DOHH2 (cell line): ENCODE results near the gene DOP1B.
A peak's percentile ranks its signal among the peaks of the same experiment; 100 is the strongest.

ENCODE experiments used
- H3F3A ChIP-seq: fragments of 200-600 bp; sonication (generic), shearing (Covaris generic); 2 replicates; pipeline ENCODE4 v1.6.0; 2016; ENCODE audit warnings: antibody characterized with exemption, mild to moderate bottlenecking; ENCODE audit not compliant: control insufficient read depth, insufficient read depth
- H3K27ac ChIP-seq: fragments of 200-600 bp; sonication (generic); 2 replicates; pipeline ENCODE4 v1.5.1; 2014; ENCODE audit warnings: low read depth, mild to moderate bottlenecking, low read length, moderate library complexity
- H3K27me3 ChIP-seq: fragments of 200-600 bp; sonication (generic); 2 replicates; pipeline ENCODE4 v1.6.1; 2014; ENCODE audit warnings: mild to moderate bottlenecking, low read length, mixed read lengths; ENCODE audit not compliant: control insufficient read depth
- H3K36me3 ChIP-seq: fragments of 200-600 bp; sonication (generic); 2 replicates; pipeline ENCODE4 v1.6.1; 2014; ENCODE audit warnings: mild to moderate bottlenecking, low read length, moderate library complexity, mixed read lengths; ENCODE audit not compliant: control insufficient read depth
- H3K4me1 ChIP-seq: fragments of 200-600 bp; sonication (generic); 2 replicates; pipeline ENCODE4 v1.6.1; 2014; ENCODE audit warnings: mild to moderate bottlenecking, low read length, mixed read lengths; ENCODE audit not compliant: control insufficient read depth
- H3K4me2 ChIP-seq: fragments of 200-600 bp; sonication (generic); 2 replicates; pipeline ENCODE4 v1.6.0; 2014; ENCODE audit warnings: mild to moderate bottlenecking, low read length, moderate library complexity
- H3K4me3 ChIP-seq: fragments of 200-600 bp; sonication (generic); 2 replicates; pipeline ENCODE4 v1.5.1; 2014; ENCODE audit warnings: mild to moderate bottlenecking, low read length, mixed read lengths
- H3K79me2 ChIP-seq: fragments of 200-600 bp; sonication (generic); 2 replicates; pipeline ENCODE4 v1.6.1; 2014; ENCODE audit warnings: mild to moderate bottlenecking, low read length, mixed read lengths; ENCODE audit not compliant: control insufficient read depth
- H3K9me2 ChIP-seq: fragments of 200-600 bp; sonication (generic); replicated peaks from 2 replicates; pipeline ENCODE4 v1.6.1; 2014; ENCODE audit warnings: mild to moderate bottlenecking, low read length, mixed read lengths; ENCODE audit not compliant: control insufficient read depth
- H3K9me3 ChIP-seq: fragments of 200-600 bp; sonication (generic); 2 replicates; pipeline ENCODE4 v1.6.1; 2014; ENCODE audit warnings: antibody characterized with exemption, low read length, mixed read lengths; ENCODE audit not compliant: control insufficient read depth, insufficient read depth
- H4K20me1 ChIP-seq: fragments of 200-600 bp; sonication (generic); 2 replicates; pipeline ENCODE4 v1.6.0; 2014; ENCODE audit warnings: low read depth, mild to moderate bottlenecking, antibody characterized with exemption, low read length, moderate library complexity; ENCODE audit not compliant: control insufficient read depth, insufficient read depth
- CTCF ChIP-seq: fragments of 200-600 bp; sonication (generic); IDR thresholded peaks from one replicate; pipeline ENCODE4 v1.5.1; 2014; ENCODE audit warnings: antibody characterized with exemption, mild to moderate bottlenecking, low read depth, low read length; ENCODE audit not compliant: poor library complexity, severe bottlenecking
- EZH2phosphoT487 ChIP-seq: fragments of 200-600 bp; sonication (generic); IDR thresholded peaks from 2 replicates; pipeline ENCODE4 v1.6.1; 2017; ENCODE audit warnings: borderline replicate concordance, mild to moderate bottlenecking, antibody characterized with exemption, low read length, moderate library complexity, mixed read lengths

Gene DOP1B

GRCh38 chr21:36148886-36149285 is 7.7 kb upstream of the DOP1B start:
- Histone ChIP-seq H3K9me2 (no peaks in the 10 kb centered on the region), H3F3A (no peaks in the 10 kb centered on the region), H3K4me1 (peaks cover 26% of the 10 kb centered on the region), H3K27ac (no peak overlapping the region), H3K36me3 (no peaks in the 10 kb centered on the region), H4K20me1 (no peaks in the 10 kb centered on the region), H3K79me2 (no peaks in the 10 kb centered on the region), H3K27me3 (no peaks in the 10 kb centered on the region), H3K4me3 (no peak overlapping the region), H3K9me3 (no peaks in the 10 kb centered on the region), H3K4me2 (no peak overlapping the region)
- TF ChIP-seq EZH2phosphoT487 (no peak), CTCF (no peak)

GRCh38 chr21:36149788-36150711 is 6.6 kb upstream of the DOP1B start:
- Histone ChIP-seq H3K79me2 (no peaks in the 10 kb centered on the region), H3K9me2 (no peaks in the 10 kb centered on the region), H3K4me2 (peak overlapping the region; percentile 66), H3K27ac (peak overlapping the region; percentile 56), H3K4me3 (peak overlapping the region; percentile 55), H3K9me3 (no peaks in the 10 kb centered on the region), H3K36me3 (no peaks in the 10 kb centered on the region), H3K4me1 (peaks cover 26% of the 10 kb centered on the region), H3K27me3 (no peaks in the 10 kb centered on the region), H4K20me1 (no peaks in the 10 kb centered on the region), H3F3A (no peaks in the 10 kb centered on the region)
- TF ChIP-seq CTCF (no peak), EZH2phosphoT487 (no peak)

GRCh38 chr21:36155603-36156338 is 853 bp upstream of the DOP1B start:
- H3F3A ChIP-seq = no peaks in the 10 kb centered on the region
- H3K9me2 ChIP-seq = no peaks in the 10 kb centered on the region
- no peak overlapping the region for H3K27ac ChIP-seq
- peak overlapping the region; percentile 68 for H3K4me3 ChIP-seq
- TF ChIP-seq CTCF (no peak), EZH2phosphoT487 (no peak)
- H4K20me1 ChIP-seq = no peaks in the 10 kb centered on the region
- H3K4me1 ChIP-seq = peaks cover 18% of the 10 kb centered on the region
- peaks cover 9% of the 10 kb centered on the region for H3K27me3 ChIP-seq
- peak overlapping the region; percentile 82 for H3K4me2 ChIP-seq
- H3K79me2 ChIP-seq = no peaks in the 10 kb centered on the region
- H3K36me3 ChIP-seq = no peaks in the 10 kb centered on the region
- H3K9me3 ChIP-seq = no peaks in the 10 kb centered on the region
